Omental fat pad (tissue), 4 donors: ENCODE results near the gene MYO16. TPM values are rescaled to one million over a fixed set of nuclear protein-coding genes. Genes with fewer than 3 reads are reported as not detected.
A peak's percentile ranks its signal among the peaks of the same experiment; 100 is the strongest.

Experiments used
- ATAC-seq: fragments of 150-250 bp; one replicate; pipeline ENCODE4 v1.9.1; 2016; ENCODE audit warnings: mild to moderate bottlenecking, moderate library complexity; ENCODE audit not compliant: low FRiP score
- DNase-seq: peaks from one replicate; pipeline ENCODE4 v3.0.0-alpha.2; 2019; ENCODE audit warnings: low spot score
- CTCF ChIP-seq, 3 donors: fragments of 450-650 bp; IDR thresholded peaks; one replicate each; pipeline ENCODE4 v1.5.1; 2016 to 2017; ENCODE audit warnings: antibody characterized with exemption in 3 of 3, mild to moderate bottlenecking in 3 of 3, moderate library complexity in 2 of 3
- total RNA-seq, 4 donors: library from RNA; depleted of rRNA; stranded (reverse); fragments of >200 nt; gene quantifications; one replicate each; pipeline ENCODE4 v1.1.0, GENCODE V29; 2016

Gene MYO16
- total RNA-seq, 4 donors from 2014 or later, result 0.48 to 1.9 (median 0.93) TPM; not detected in 1

GRCh38 chr13:109152311-109152820, 523.0 kb downstream of the MYO16 start:
- TF ChIP-seq CTCF (IDR thresholded peaks at IDR 0.05), result no peak
- DNase-seq (no peak), ATAC-seq (no peak)

- no peak for ATAC-seq
- no peak for TF ChIP-seq CTCF (IDR thresholded peaks at IDR 0.05)
Measured at GRCh38 chr13:109152941-109153340, 523.5 kb downstream of the MYO16 start.

GRCh38 chr13:109154146-109154545, 524.7 kb downstream of the MYO16 start:
- ATAC-seq, result no peak
- DNase-seq, result no peak
- no peak for TF ChIP-seq CTCF (IDR thresholded peaks at IDR 0.05)

More at GRCh38 chr13:109152941-109153340, 523.5 kb downstream of the MYO16 start:
- no peak for DNase-seq

GRCh38 chr13:109154546-109154945, 525.1 kb downstream of the MYO16 start:
- ATAC-seq (no peak), DNase-seq (no peak)
- no peak for TF ChIP-seq CTCF (IDR thresholded peaks at IDR 0.05)

GRCh38 chr13:109154966-109155761, 525.8 kb downstream of the MYO16 start:
- peak; percentile 81 for ATAC-seq
- no peak for DNase-seq

GRCh38 chr13:109156181-109156935, 526.9 kb downstream of the MYO16 start:
- no peak for TF ChIP-seq CTCF (IDR thresholded peaks at IDR 0.05)
- DNase-seq, result no peak
- ATAC-seq, result peak; percentile 68

More at GRCh38 chr13:109154966-109155761, 525.8 kb downstream of the MYO16 start:
- TF ChIP-seq CTCF (IDR thresholded peaks at IDR 0.05), result no peak
